ENCODE measurements around the gene MITD1. TPM values are rescaled to one million over a fixed set of nuclear protein-coding genes. Genes with fewer than 3 reads are reported as not detected.

Gene MITD1
- total and polyA plus RNA-seq, 2 of the 13 experiments (the other 11 are each of a cell fraction or from before 2014, with no cell fraction given), result 17.8 to 43.7 TPM

- TF ChIP-seq U2AF1 (optimal IDR thresholded peaks at IDR 0.05; ENCODE audit: low read depth, low read length) (peak; percentile 94), PRMT3 (CRISPR knock-in tag; IDR thresholded peaks at IDR 0.05; ENCODE audit: borderline replicate concordance, low read depth) (peak; percentile 89), PHF8 (CRISPR knock-in tag; IDR thresholded peaks at IDR 0.05) (peak; percentile 96), PHB2 (IDR thresholded peaks at IDR 0.05; ENCODE audit: partially characterized antibody) (no peak), SOX6 (IDR thresholded peaks at IDR 0.05) (no peak), SOX6 (CRISPR knock-in tag; IDR thresholded peaks at IDR 0.05) (peak; percentile 82), RCOR2 (CRISPR knock-in tag; IDR thresholded peaks at IDR 0.05) (peak; percentile 31; the same call in 1 of the 2 replicates), SSRP1 (CRISPR knock-in tag; IDR thresholded peaks at IDR 0.05) (peak; percentile 98), DNMT3B (CRISPR knock-in tag; conservative IDR thresholded peaks at IDR 0.05) (peak; percentile 98), PCBP1 (IDR thresholded peaks at IDR 0.05; ENCODE audit: borderline replicate concordance, low read depth, low read length) (0 out of 2 replicates have a peak, but pooled peaks have one; percentile 54), AGO1 (IDR thresholded peaks at IDR 0.05; ENCODE audit: low read depth, low read length, poor library complexity, severe bottlenecking) (no peak), HNRNPLL (IDR thresholded peaks at IDR 0.05; ENCODE audit: low read depth, low read length, poor library complexity, severe bottlenecking) (peak; percentile 70), TOE1 (CRISPR knock-in tag; IDR thresholded peaks at IDR 0.05) (peak; percentile 80), CERS6 (CRISPR knock-in tag; IDR thresholded peaks at IDR 0.05) (no peak), ZSCAN31 (CRISPR knock-in tag; IDR thresholded peaks at IDR 0.05; ENCODE audit: low read depth) (peak; percentile 93), ZBED4 (CRISPR knock-in tag; IDR thresholded peaks at IDR 0.05; ENCODE audit: borderline replicate concordance) (peak; percentile 85), THAP8 (CRISPR knock-in tag; IDR thresholded peaks at IDR 0.05; ENCODE audit: borderline replicate concordance) (no peak; the same call in 1 of the 2 replicates), EED (CRISPR knock-in tag; IDR thresholded peaks at IDR 0.05) (peak; percentile 87), SMARCC2 (IDR thresholded peaks at IDR 0.05) (0 out of 2 replicates have a peak, but pooled peaks have one; percentile 36)
- TF ChIP-seq, protein P1, sequence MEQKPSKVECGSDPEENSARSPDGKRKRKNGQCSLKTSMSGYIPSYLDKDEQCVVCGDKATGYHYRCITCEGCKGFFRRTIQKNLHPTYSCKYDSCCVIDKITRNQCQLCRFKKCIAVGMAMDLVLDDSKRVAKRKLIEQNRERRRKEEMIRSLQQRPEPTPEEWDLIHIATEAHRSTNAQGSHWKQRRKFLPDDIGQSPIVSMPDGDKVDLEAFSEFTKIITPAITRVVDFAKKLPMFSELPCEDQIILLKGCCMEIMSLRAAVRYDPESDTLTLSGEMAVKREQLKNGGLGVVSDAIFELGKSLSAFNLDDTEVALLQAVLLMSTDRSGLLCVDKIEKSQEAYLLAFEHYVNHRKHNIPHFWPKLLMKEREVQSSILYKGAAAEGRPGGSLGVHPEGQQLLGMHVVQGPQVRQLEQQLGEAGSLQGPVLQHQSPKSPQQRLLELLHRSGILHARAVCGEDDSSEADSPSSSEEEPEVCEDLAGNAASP (CRISPR knock-in tag; IDR thresholded peaks at IDR 0.05; ENCODE audit: borderline replicate concordance), result peak; percentile 80
These were observed at the start of gene MITD1, which contains the start of gene MRPL30 (continued) for GRCh38 chr2:99180755-99181623.

All from HepG2 (cell line).